Ishikawa (cell line): ENCODE results near the gene POLR2E.

Experiments
- CEBPB ChIP-seq: IDR thresholded peaks from 2 replicates; pipeline ENCODE4 v1.6.1; 2012
- CREB1 ChIP-seq: IDR thresholded peaks from 2 replicates; pipeline ENCODE4 v1.6.1; 2012; ENCODE audit warnings: low read depth
- EGR1 ChIP-seq: IDR thresholded peaks from 2 replicates; pipeline ENCODE4 v1.6.1; 2012
- EP300 ChIP-seq: IDR thresholded peaks from 2 replicates; pipeline ENCODE4 v1.6.1; 2012; ENCODE audit warnings: borderline replicate concordance
- FOXM1 ChIP-seq: IDR thresholded peaks from 2 replicates; pipeline ENCODE4 v1.6.1; 2012; ENCODE audit warnings: low read depth, borderline replicate concordance
- MAX ChIP-seq: IDR thresholded peaks from 2 replicates; pipeline ENCODE4 v1.6.1; 2012
- NFIC ChIP-seq: IDR thresholded peaks from 2 replicates; pipeline ENCODE4 v1.6.1; 2012
- RAD21 ChIP-seq: IDR thresholded peaks from 2 replicates; pipeline ENCODE4 v1.6.1; 2012; ENCODE audit warnings: low read depth
- REST ChIP-seq: IDR thresholded peaks from 2 replicates; pipeline ENCODE4 v1.6.1; 2012; ENCODE audit warnings: low read depth, mild to moderate bottlenecking
- TAF1 ChIP-seq: IDR thresholded peaks from 2 replicates; pipeline ENCODE4 v1.6.1; 2012; ENCODE audit warnings: low read depth, mild to moderate bottlenecking
- TCF12 ChIP-seq: IDR thresholded peaks from 2 replicates; pipeline ENCODE4 v1.6.1; 2012; ENCODE audit warnings: low read depth
- TEAD4 ChIP-seq: IDR thresholded peaks from 2 replicates; pipeline ENCODE4 v1.6.1; 2012
- USF1 ChIP-seq: IDR thresholded peaks from 2 replicates; pipeline ENCODE4 v1.6.1; 2012
- YY1 ChIP-seq: IDR thresholded peaks from 2 replicates; pipeline ENCODE4 v1.6.1; 2012; ENCODE audit warnings: low read depth
- ZBTB7A ChIP-seq: IDR thresholded peaks from 2 replicates; pipeline ENCODE4 v1.6.1; 2012; ENCODE audit warnings: low read depth

POLR2E gene

GRCh38 chr19:1139126-1139525 lies 44.0 kb upstream of the POLR2E start:
- TF ChIP-seq CEBPB = no peak
- no peak for TF ChIP-seq TEAD4
- no peak for TF ChIP-seq NFIC
- no peak for TF ChIP-seq YY1
- no peak for TF ChIP-seq MAX
- no peak for TF ChIP-seq REST
- no peak for TF ChIP-seq EGR1

GRCh38 chr19:1138121-1138520 lies 42.9 kb upstream of the POLR2E start:
- TF ChIP-seq FOXM1 = no peak
- TF ChIP-seq MAX = no peak
- TF ChIP-seq TAF1 = no peak
- no peak for TF ChIP-seq CREB1
- TF ChIP-seq REST = no peak
- no peak for TF ChIP-seq ZBTB7A
- no peak for TF ChIP-seq YY1
- TF ChIP-seq EP300 = no peak
- TF ChIP-seq CEBPB = no peak
- TF ChIP-seq TCF12 = no peak
- TF ChIP-seq TEAD4 = no peak
- TF ChIP-seq RAD21 = no peak
- no peak for TF ChIP-seq EGR1
- TF ChIP-seq NFIC = no peak
- no peak for TF ChIP-seq USF1

GRCh38 chr19:1136621-1137317 lies 41.6 kb upstream of the POLR2E start:
- TF ChIP-seq YY1 = no peak
- TF ChIP-seq NFIC = no peak
- TF ChIP-seq TCF12 = no peak
- TF ChIP-seq MAX = no peak

- no peak for TF ChIP-seq EP300
- 0 out of 2 replicates have a peak, but pooled peaks have one; percentile 15 for TF ChIP-seq EGR1
Measured at GRCh38 chr19:1136201-1136600, 41.0 kb upstream of the POLR2E start.

- TF ChIP-seq TCF12 (no peak), NFIC (no peak), RAD21 (no peak), TAF1 (no peak), YY1 (no peak), FOXM1 (no peak), REST (no peak), MAX (no peak)
Measured at GRCh38 chr19:1135454-1135853, 40.3 kb upstream of the POLR2E start.
